ENCODE data around the gene SIX1. TPM values are rescaled to one million over a fixed set of nuclear protein-coding genes. Genes with fewer than 3 reads are reported as not detected.

SIX1 gene
- total RNA-seq, 1 donor from 2014 or later, result under 0.01 TPM

DNA sequence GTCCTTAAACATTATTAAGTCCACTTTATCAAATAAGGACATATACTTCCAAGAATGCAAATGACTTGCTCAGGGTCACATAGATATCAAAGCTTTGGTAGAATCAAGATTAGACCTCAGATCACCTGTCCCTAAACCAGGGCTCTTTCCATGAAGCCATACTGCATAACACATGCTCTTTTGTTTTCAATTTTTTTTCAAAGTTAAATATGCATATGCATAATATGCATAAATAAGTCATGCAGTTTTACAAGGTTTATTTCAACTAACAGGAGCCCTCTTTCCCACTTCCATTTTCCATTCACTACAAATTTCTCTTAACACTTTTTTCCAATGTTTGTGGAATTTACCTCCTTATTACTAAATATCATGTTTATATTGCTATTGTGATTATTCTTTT, 53.1 kb downstream of the SIX1 start:
- DNase-seq (ENCODE audit: low read depth in 2 of 2), result no peak

DNA sequence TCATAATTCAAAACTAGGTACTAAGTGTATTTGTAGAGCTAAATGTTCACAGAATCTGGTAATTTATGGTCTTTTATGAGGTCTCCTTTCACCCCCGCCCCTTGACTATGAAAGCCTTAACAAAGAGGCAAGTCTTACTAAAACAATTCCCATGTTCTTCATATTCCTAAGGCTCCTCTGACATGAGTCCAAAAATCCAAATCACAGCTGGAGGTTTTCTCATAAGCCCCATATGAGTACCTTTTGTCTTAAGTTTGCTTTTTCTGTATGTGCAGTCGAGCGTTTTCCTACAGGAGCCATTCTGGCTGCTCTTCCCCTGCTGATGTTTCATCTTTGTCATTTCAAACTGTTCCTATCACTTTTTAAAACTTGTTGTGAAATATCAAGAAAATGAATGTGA, 55.2 kb downstream of the SIX1 start:
- DNase-seq (ENCODE audit: low read depth in 2 of 2), result no peak

Other genes with a start within 250 kb of the SIX1 start
- not detected in 2 replicates for gene C14orf39, start 163.4 kb downstream of the SIX1 start, total RNA-seq
- gene SIX6, start 140.3 kb downstream of the SIX1 start, total RNA-seq, result not detected in 2 replicates
- 0.20 and 0.87 TPM in 2 replicates for gene SIX4, start 74.9 kb upstream of the SIX1 start, total RNA-seq
- gene MNAT1, start 85.3 kb upstream of the SIX1 start, total RNA-seq, result 23.0 and 26.8 TPM in 2 replicates